Neural cell (in vitro differentiated cells): Measurements from ENCODE around the gene GPR15LG. TPM values are rescaled to one million over a fixed set of nuclear protein-coding genes. Genes with fewer than 3 reads are reported as not detected.

Experiments
- H2AFZ ChIP-seq: fragments of 200-600, 300-800 bp; sonication (generic), shearing (Covaris generic); 2 replicates; pipeline ENCODE4 v1.6.0; 2014; ENCODE audit warnings: low read depth, mild to moderate bottlenecking, antibody characterized with exemption, low read length, moderate library complexity
- H3F3A ChIP-seq: fragments of 200-600 bp; shearing (Covaris generic); 2 replicates; pipeline ENCODE4 v1.6.1; 2016; ENCODE audit warnings: mild to moderate bottlenecking, moderate library complexity, mixed read lengths, antibody characterized with exemption, low read length; ENCODE audit not compliant: insufficient read depth, poor library complexity, severe bottlenecking
- H3K27ac ChIP-seq: fragments of 200-600, 300-800 bp; sonication (generic), shearing (Covaris generic); 2 replicates; pipeline ENCODE4 v1.5.1; 2014; ENCODE audit warnings: mild to moderate bottlenecking, low read length, moderate library complexity
- H3K27me3 ChIP-seq: fragments of 300-800, 200-600 bp; sonication (generic), shearing (Covaris generic); 2 replicates; pipeline ENCODE4 v1.6.0; 2014; ENCODE audit warnings: mild to moderate bottlenecking, low read depth, low read length, moderate library complexity; ENCODE audit not compliant: insufficient read depth
- H3K36me3 ChIP-seq: fragments of 300-800, 200-600 bp; sonication (generic), shearing (Covaris generic); 2 replicates; pipeline ENCODE4 v1.5.1; 2014; ENCODE audit warnings: mild to moderate bottlenecking, antibody characterized with exemption, low read length, moderate library complexity; ENCODE audit not compliant: insufficient read depth
- H3K4me2 ChIP-seq: fragments of 300-800, 200-600 bp; sonication (generic), shearing (Covaris generic); 2 replicates; pipeline ENCODE4 v1.6.0; 2014; ENCODE audit warnings: mild to moderate bottlenecking, low read length
- H3K4me3 ChIP-seq: fragments of 300-800, 200-600 bp; sonication (generic), shearing (Covaris generic); 2 replicates; pipeline ENCODE4 v1.5.1; 2014; ENCODE audit warnings: mild to moderate bottlenecking, low read length, moderate library complexity
- H3K79me2 ChIP-seq: fragments of 200-600 bp; shearing (Covaris generic); replicated peaks from 2 replicates; pipeline ENCODE4 v1.6.0; 2014; ENCODE audit warnings: mild to moderate bottlenecking, low read length, moderate library complexity; ENCODE audit not compliant: insufficient read depth
- H3K9ac ChIP-seq: fragments of 300-800, 200-600 bp; sonication (generic), shearing (Covaris generic); 2 replicates; pipeline ENCODE4 v1.6.1; 2016; ENCODE audit warnings: mild to moderate bottlenecking, low read length, mixed read lengths
- H3K9me2 ChIP-seq: fragments of 200-600 bp; shearing (Covaris generic); 2 replicates; pipeline ENCODE4 v1.6.1; 2016; ENCODE audit warnings: mild to moderate bottlenecking, low read length, mixed read lengths; ENCODE audit not compliant: insufficient read depth
- H3K9me3 ChIP-seq: fragments of 200-600, 300-800 bp; sonication (generic), shearing (Covaris generic); 2 replicates; pipeline ENCODE4 v1.6.1; 2016; ENCODE audit warnings: mild to moderate bottlenecking, mixed run types, low read length, moderate library complexity, mixed read lengths
- H4K20me1 ChIP-seq: fragments of 200-600 bp; shearing (Covaris generic); 2 replicates; pipeline ENCODE4 v1.6.1; 2016; ENCODE audit warnings: mild to moderate bottlenecking, mixed run types; ENCODE audit not compliant: insufficient read depth
- EP300 ChIP-seq: fragments of 450-650 bp; conservative IDR thresholded peaks from 2 replicates; pipeline ENCODE4 v1.6.1; 2014; ENCODE audit warnings: antibody characterized with exemption, mild to moderate bottlenecking, moderate library complexity; ENCODE audit not compliant: poor library complexity, severe bottlenecking
- EZH2 ChIP-seq: fragments of 200-600, 300-800 bp; shearing (Covaris generic), sonication (generic); IDR thresholded peaks from 2 replicates; pipeline ENCODE4 v1.6.1; 2014; ENCODE audit warnings: antibody characterized with exemption, low read length, borderline replicate concordance, mild to moderate bottlenecking; ENCODE audit not compliant: insufficient read depth, poor library complexity, severe bottlenecking
- MXI1 ChIP-seq: fragments of 450-650 bp; conservative IDR thresholded peaks from 2 replicates; pipeline ENCODE4 v1.6.1; 2014; ENCODE audit warnings: antibody characterized with exemption, mild to moderate bottlenecking; ENCODE audit not compliant: poor library complexity, severe bottlenecking
- POLR2AphosphoS5 ChIP-seq: IDR thresholded peaks from 2 replicates; pipeline ENCODE4 v1.6.1; 2012
- RAD21 ChIP-seq: fragments of 450-650 bp; conservative IDR thresholded peaks from 2 replicates; pipeline ENCODE4 v1.6.1; 2014; ENCODE audit warnings: antibody characterized with exemption, mild to moderate bottlenecking, moderate library complexity
- SMC3 ChIP-seq: fragments of 450-650 bp; conservative IDR thresholded peaks from 2 replicates; pipeline ENCODE4 v1.6.1; 2014; ENCODE audit warnings: antibody characterized with exemption, mild to moderate bottlenecking, moderate library complexity; ENCODE audit not compliant: poor library complexity
- TAF1 ChIP-seq: IDR thresholded peaks from 2 replicates; pipeline ENCODE4 v1.6.1; 2012; ENCODE audit warnings: low read depth
- polyA plus RNA-seq: library from polyadenylated mRNA; depleted of rRNA; stranded (reverse); fragments of >200 nt; gene quantifications from 2 replicates; pipeline ENCODE4 v1.2.3, GENCODE V29; 2014
- TF ChIP-seq, protein P1 (sequence below): IDR thresholded peaks from 2 replicates; pipeline ENCODE4 v1.6.1; 2012; ENCODE audit warnings: borderline replicate concordance
- TF ChIP-seq, protein P2 (sequence below): fragments of 450-650 bp; IDR thresholded peaks from 2 replicates; pipeline ENCODE4 v1.5.1; 2014; ENCODE audit warnings: antibody characterized with exemption, mild to moderate bottlenecking, moderate library complexity; ENCODE audit not compliant: poor library complexity, severe bottlenecking

Gene GPR15LG
- polyA plus RNA-seq, 1 donor from 2014 or later, result not detected

DNA sequence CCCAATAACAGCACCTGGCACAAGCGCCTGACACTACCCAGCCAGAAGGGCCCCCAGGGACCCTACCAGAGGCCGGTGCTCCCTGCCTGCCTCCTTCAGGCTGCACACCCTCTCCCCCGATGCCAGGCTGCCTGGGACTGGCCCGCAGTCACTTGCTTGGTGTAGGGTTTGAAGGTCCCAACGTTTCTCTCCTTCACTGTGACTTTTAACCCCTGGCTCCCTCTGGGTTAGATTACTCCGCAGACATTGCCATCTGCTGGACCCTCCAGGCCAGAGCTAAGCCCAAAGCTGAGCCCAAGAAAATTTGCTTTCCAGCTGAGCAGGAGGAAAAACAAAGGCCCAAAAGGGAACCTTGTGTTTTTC, 27.6 kb downstream of the GPR15LG start:
- H3K9me3 ChIP-seq, result no peaks in the 10 kb centered on the region
- H3K9ac ChIP-seq, result no peak overlapping the region

DNA sequence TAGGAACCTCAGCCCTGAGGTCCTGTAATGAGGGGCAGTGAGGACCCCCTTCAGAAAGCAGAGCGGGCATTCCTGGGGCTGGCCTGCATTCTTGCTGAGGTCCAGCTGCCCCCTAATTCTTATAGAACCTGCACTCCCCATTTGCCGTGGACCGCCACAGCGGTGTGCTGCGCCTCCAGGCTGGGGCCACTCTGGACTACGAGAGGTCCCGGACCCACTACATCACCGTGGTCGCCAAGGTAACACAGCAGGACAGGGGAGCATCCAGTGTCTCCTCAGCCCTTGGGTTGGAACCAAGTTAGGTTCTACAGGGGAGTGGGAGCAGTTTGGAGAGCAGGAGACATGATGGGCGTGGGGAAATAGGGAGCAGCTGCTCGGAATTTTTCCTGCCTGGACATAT, 28.1 kb downstream of the GPR15LG start:
- Histone ChIP-seq H3K4me3 (no peak overlapping the region), H3K9ac (no peak overlapping the region), H3K9me3 (no peaks in the 10 kb centered on the region), H3K4me2 (no peak overlapping the region), H4K20me1 (no peaks in the 10 kb centered on the region), H3K36me3 (no peaks in the 10 kb centered on the region), H2AFZ (no peak overlapping the region), H3K27me3 (no peaks in the 10 kb centered on the region), H3F3A (no peaks in the 10 kb centered on the region), H3K9me2 (no peaks in the 10 kb centered on the region), H3K79me2 (no peaks in the 10 kb centered on the region), H3K27ac (no peak overlapping the region)
- TF ChIP-seq POLR2AphosphoS5 (no peak), MXI1 (no peak), EZH2 (no peak), EP300 (no peak), SMC3 (no peak), TAF1 (no peak), RAD21 (no peak)
- TF ChIP-seq, protein P1, sequence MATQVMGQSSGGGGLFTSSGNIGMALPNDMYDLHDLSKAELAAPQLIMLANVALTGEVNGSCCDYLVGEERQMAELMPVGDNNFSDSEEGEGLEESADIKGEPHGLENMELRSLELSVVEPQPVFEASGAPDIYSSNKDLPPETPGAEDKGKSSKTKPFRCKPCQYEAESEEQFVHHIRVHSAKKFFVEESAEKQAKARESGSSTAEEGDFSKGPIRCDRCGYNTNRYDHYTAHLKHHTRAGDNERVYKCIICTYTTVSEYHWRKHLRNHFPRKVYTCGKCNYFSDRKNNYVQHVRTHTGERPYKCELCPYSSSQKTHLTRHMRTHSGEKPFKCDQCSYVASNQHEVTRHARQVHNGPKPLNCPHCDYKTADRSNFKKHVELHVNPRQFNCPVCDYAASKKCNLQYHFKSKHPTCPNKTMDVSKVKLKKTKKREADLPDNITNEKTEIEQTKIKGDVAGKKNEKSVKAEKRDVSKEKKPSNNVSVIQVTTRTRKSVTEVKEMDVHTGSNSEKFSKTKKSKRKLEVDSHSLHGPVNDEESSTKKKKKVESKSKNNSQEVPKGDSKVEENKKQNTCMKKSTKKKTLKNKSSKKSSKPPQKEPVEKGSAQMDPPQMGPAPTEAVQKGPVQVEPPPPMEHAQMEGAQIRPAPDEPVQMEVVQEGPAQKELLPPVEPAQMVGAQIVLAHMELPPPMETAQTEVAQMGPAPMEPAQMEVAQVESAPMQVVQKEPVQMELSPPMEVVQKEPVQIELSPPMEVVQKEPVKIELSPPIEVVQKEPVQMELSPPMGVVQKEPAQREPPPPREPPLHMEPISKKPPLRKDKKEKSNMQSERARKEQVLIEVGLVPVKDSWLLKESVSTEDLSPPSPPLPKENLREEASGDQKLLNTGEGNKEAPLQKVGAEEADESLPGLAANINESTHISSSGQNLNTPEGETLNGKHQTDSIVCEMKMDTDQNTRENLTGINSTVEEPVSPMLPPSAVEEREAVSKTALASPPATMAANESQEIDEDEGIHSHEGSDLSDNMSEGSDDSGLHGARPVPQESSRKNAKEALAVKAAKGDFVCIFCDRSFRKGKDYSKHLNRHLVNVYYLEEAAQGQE, result no peak
- TF ChIP-seq, protein P2, sequence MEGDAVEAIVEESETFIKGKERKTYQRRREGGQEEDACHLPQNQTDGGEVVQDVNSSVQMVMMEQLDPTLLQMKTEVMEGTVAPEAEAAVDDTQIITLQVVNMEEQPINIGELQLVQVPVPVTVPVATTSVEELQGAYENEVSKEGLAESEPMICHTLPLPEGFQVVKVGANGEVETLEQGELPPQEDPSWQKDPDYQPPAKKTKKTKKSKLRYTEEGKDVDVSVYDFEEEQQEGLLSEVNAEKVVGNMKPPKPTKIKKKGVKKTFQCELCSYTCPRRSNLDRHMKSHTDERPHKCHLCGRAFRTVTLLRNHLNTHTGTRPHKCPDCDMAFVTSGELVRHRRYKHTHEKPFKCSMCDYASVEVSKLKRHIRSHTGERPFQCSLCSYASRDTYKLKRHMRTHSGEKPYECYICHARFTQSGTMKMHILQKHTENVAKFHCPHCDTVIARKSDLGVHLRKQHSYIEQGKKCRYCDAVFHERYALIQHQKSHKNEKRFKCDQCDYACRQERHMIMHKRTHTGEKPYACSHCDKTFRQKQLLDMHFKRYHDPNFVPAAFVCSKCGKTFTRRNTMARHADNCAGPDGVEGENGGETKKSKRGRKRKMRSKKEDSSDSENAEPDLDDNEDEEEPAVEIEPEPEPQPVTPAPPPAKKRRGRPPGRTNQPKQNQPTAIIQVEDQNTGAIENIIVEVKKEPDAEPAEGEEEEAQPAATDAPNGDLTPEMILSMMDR, result no peak

More for the DNA sequence above, 27.6 kb downstream of the GPR15LG start:
- TF ChIP-seq, protein P2, result no peak
- TF ChIP-seq MXI1 (no peak), RAD21 (no peak), POLR2AphosphoS5 (no peak), TAF1 (no peak), SMC3 (no peak), EZH2 (no peak), EP300 (no peak)
- TF ChIP-seq, protein P1, result no peak
- Histone ChIP-seq H3K27me3 (no peaks in the 10 kb centered on the region), H2AFZ (no peak overlapping the region), H3K9me2 (no peaks in the 10 kb centered on the region), H3F3A (no peaks in the 10 kb centered on the region), H3K36me3 (no peaks in the 10 kb centered on the region), H3K27ac (no peak overlapping the region), H3K4me2 (no peak overlapping the region), H3K4me3 (no peak overlapping the region), H4K20me1 (no peaks in the 10 kb centered on the region), H3K79me2 (no peaks in the 10 kb centered on the region)
